Measurements from ENCODE around the gene C10orf90. TPM values are rescaled to one million over a fixed set of nuclear protein-coding genes. Genes with fewer than 3 reads are reported as not detected.

C10orf90 gene
- total RNA-seq, 1 experiment from 2014 or later, result not detected

GRCh38 chr10:126585249-126586017, 85.1 kb downstream of the C10orf90 start:
- no peak for DNase-seq
- no peaks in the 10 kb centered on the region for H3K79me1 ChIP-seq (ENCODE audit: insufficient read depth, low read depth, low read length, poor library complexity, severe bottlenecking)
- H2AFZ ChIP-seq (ENCODE audit: low read length), result no peak overlapping the region
- peaks cover 6% of the 10 kb centered on the region; the same call in 1 of the 2 replicates for H3K27me3 Mint-ChIP-seq (ENCODE audit: low read depth)
- H3K9me3 ChIP-seq (ENCODE audit: control insufficient read depth, low read depth, low read length), result no peaks in the 10 kb centered on the region
- H3K4me1 Mint-ChIP-seq, result peaks cover 19 to 22% of the 10 kb centered on the region in 2 experiments
- H3K4me2 ChIP-seq (ENCODE audit: insufficient read depth, insufficient read length, low read length), result no peak overlapping the region
- no peaks in the 10 kb centered on the region for H3K79me2 ChIP-seq (ENCODE audit: insufficient read depth, low read length)
- no peak overlapping the region for H4K5ac ChIP-seq (ENCODE audit: insufficient read length, low read depth, low read length)
- H3K14ac ChIP-seq (ENCODE audit: insufficient read depth, low read length), result no peak overlapping the region
- no CpG with 5 or more reads among the region's 6 CpGs for WGBS (ENCODE audit: extremely low coverage, insufficient read length, low lambda C conversion rate)
- H4K8ac ChIP-seq (replicated peaks; ENCODE audit: insufficient read length, low read depth, low read length), result no peak overlapping the region
- no peak overlapping the region for H2BK15ac ChIP-seq (ENCODE audit: low read depth, low read length)
- H4K91ac ChIP-seq (ENCODE audit: insufficient read length, low read depth, low read length), result no peak overlapping the region
- H3K36me3 Mint-ChIP-seq (ENCODE audit: insufficient read depth in 1 of 3, low read depth in 3 of 3), result no peaks in the 10 kb centered on the region
- no peak overlapping the region for H2BK5ac ChIP-seq (ENCODE audit: insufficient read length, low read length)
- no peak overlapping the region for H2AK5ac ChIP-seq (ENCODE audit: insufficient read length, low read length)
- no peak for TF ChIP-seq CTCF (conservative IDR thresholded peaks at IDR 0.05)
- H3K27ac Mint-ChIP-seq, result no peak overlapping the region; a peak in 1 of 7 replicates
- H3K27ac ChIP-seq (ENCODE audit: insufficient read length, low read depth, low read length), result no peak overlapping the region
- no peak overlapping the region for H2BK120ac ChIP-seq (ENCODE audit: low read depth, low read length, poor library complexity, severe bottlenecking)
- H2BK12ac ChIP-seq (ENCODE audit: insufficient read length, low read depth, low read length), result no peak overlapping the region
- no peak overlapping the region for H3T11ph ChIP-seq (ENCODE audit: low read length)
- H3K27me3 ChIP-seq (ENCODE audit: insufficient read depth, low read length), result no peaks in the 10 kb centered on the region
- H3K4ac ChIP-seq (ENCODE audit: low read depth, low read length), result no peak overlapping the region
- no peak overlapping the region; a peak in 1 of 5 replicates for H3K4me3 Mint-ChIP-seq
- H3K9ac ChIP-seq (ENCODE audit: extremely low read depth, insufficient read length, low read length), result no peak overlapping the region
- no peaks in the 10 kb centered on the region for H3K9me3 Mint-ChIP-seq
- no peak overlapping the region for H2BK20ac ChIP-seq (ENCODE audit: low read depth, low read length, poor library complexity, severe bottlenecking)
- no peaks in the 10 kb centered on the region; the same call in 1 of the 2 replicates for H3K4me1 ChIP-seq (ENCODE audit: insufficient read depth, low read length)
- no peak overlapping the region for H3K18ac ChIP-seq (ENCODE audit: insufficient read length, low read depth, low read length)
- no peak overlapping the region for H3K23ac ChIP-seq (ENCODE audit: insufficient read length, low read depth, low read length)
- no peaks in the 10 kb centered on the region for H3K23me2 ChIP-seq (ENCODE audit: insufficient read length, low read depth, low read length, poor library complexity, severe bottlenecking)
- no peaks in the 10 kb centered on the region for H4K20me1 ChIP-seq (ENCODE audit: control insufficient read depth, insufficient read depth, insufficient read length)
- H3K56ac ChIP-seq (ENCODE audit: insufficient read length, low read depth, low read length), result no peak overlapping the region

Measured in H9 (cell line).